GM18951 (cell line): ENCODE data around the gene EEF1AKMT1.

ENCODE experiments used
- POLR2A ChIP-seq: IDR thresholded peaks from 4 replicates; pipeline ENCODE4 v1.6.1; 2011; ENCODE audit warnings: mild to moderate bottlenecking; ENCODE audit not compliant: insufficient read length, insufficient read depth; ENCODE audit errors: extremely low read depth
- in situ Hi-C: fragments of 300-500 bp; cut with MboI; formaldehyde crosslinking; loops from one replicate; pipeline ENCODE4 v1.12.0; 2022; ENCODE audit warnings: low sequenced_read_pairs, mixed read lengths, inconsistent platforms; ENCODE audit not compliant: unreplicated experiment

EEF1AKMT1 gene

DNA sequence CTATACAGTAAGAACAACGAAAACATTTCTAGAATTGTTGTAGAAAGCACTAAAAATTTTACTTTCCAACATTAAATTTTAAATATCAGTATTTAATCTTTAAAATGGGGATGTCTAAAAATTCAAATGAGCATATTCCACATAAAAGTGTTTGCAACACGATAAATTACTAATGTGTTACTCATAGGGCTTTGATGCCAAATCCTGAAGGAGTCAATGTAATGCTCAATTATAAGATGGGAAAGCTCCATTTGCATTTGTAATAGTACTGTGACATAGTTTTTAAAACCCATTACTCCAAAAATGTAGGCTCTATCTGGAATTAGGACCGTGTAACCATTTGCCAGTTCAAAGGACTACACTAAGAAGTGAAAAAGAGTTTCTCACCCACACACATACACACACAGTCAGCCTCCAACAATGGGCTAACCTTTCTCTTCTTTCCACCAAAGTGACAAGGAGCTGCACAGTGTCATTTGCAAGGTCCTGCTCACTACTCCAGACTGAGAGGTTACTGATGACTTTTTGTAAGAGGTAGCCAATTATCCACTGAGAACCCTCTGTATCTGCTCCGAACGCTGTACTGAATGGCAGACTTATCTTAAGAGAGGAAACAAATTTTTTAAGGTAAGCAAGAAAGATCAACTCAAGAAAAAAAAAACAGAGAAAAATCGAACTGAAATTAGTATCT lies 26.1 kb upstream of the EEF1AKMT1 start:
- no peak for TF ChIP-seq POLR2A
- in situ Hi-C loops: loop anchor here (25.0 kb wide), 1 partner anchor 613 kb away; the partner anchor contains the start of gene GJB2

GRCh38 chr13:20798027-20798426 lies 24.3 kb upstream of the EEF1AKMT1 start:
- in situ Hi-C loops: no loop called here
- no peak for TF ChIP-seq POLR2A

DNA sequence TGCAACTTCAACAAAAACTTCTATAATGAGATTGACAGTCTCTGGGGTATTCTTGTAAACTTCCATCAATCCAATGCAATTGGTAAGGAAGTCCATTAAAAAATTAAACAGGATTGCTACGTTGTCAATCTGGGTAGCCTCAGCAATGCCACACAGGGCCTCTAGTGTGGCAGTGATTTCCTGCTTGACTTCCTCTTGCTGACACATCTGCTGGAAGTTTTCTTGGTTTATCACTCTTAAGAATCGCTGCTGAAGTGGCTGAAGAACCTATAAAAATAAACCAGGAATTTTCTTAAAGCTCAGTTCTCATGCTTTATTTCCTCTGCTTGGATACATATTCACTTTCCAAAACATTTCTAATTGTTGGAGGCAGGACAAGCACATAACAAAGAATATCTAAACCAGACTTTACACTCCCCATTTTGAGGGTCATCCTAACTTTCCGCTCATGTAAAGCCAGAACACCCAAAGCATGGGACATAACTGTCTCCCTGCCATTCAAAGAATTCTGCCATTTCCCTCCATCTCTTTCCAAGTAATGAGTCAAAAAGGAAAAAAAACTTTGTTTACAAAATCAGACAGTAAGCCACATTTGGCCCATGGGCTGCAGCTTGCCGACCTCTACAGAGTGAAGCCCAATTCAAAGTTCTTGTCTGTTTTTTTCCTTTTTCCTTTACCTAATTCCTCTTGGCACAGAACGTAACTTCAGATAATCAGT lies 23.2 kb upstream of the EEF1AKMT1 start:
- TF ChIP-seq POLR2A: no peak
- in situ Hi-C loops: no loop called here

GRCh38 chr13:20789665-20790064 lies 15.9 kb upstream of the EEF1AKMT1 start:
- TF ChIP-seq POLR2A: no peak
- in situ Hi-C loops: no loop called here

- in situ Hi-C loops: no loop called here
- TF ChIP-seq POLR2A: no peak
Observed at GRCh38 chr13:20788312-20788711, 14.6 kb upstream of the EEF1AKMT1 start.

DNA sequence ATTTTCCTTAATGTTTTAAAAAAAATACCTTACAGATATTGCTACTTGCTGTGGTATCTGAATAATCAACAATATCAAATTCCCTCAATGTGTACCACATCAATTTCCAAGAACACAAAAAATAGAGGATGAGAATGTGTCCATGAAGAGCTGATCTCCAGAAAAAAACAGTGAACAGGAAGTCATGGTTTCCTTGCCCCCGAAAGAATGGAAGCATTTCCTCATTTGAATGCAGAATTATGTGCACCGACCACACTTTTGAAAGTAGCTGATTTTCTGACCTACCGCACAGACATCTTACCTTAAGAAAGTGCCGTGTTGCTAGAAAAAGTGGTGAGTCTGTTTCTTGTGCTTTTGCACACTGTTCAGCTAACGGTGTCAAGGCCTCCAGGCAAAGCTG lies 13.4 kb upstream of the EEF1AKMT1 start:
- in situ Hi-C loops: no loop called here
- no peak for TF ChIP-seq POLR2A

GRCh38 chr13:20782116-20782708 lies 8.5 kb upstream of the EEF1AKMT1 start:
- no peak for TF ChIP-seq POLR2A
- in situ Hi-C loops: no loop called here

DNA sequence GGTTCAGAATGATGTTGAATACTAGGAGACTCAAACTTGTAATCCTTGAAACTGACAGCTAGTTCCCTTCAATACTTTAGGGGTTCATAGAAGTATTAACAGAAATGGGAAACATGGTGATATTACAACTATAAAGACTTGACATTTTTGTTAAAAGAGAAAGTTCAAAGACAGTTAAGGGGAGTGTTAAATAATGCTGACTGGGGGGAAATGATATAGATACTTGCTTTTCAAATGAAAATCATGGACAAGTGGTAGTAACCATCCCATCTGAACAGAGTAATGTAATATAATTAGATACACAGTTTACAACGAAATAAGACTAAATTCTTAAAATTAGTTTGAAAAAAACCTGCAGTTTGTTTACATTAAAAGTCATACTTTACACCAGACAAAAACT lies 6.6 kb upstream of the EEF1AKMT1 start:
- no peak for TF ChIP-seq POLR2A
- in situ Hi-C loops: no loop called here

DNA sequence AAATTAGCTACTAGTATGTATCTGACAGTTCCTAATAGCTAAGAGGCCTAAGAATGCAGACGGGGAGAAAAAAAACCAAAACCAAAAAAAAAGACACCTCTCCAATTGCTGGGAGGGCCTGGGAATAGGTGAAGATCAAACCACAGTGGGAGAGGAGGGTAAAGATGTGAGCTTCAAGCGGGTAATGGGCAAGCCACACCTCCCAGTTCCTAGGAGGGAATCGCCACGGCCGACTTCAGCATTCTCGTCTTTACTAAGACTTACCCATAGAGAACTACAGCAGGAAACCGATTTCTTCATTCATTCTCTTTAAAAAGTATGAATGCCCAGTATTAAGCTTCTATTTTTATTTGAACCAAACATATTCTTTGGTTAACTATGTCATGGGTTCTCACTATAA lies 5.6 kb upstream of the EEF1AKMT1 start:
- no peak for TF ChIP-seq POLR2A
- in situ Hi-C loops: no loop called here

- in situ Hi-C loops: no loop called here
- no peak for TF ChIP-seq POLR2A
Observed at GRCh38 chr13:20778311-20778710, 4.5 kb upstream of the EEF1AKMT1 start.

DNA sequence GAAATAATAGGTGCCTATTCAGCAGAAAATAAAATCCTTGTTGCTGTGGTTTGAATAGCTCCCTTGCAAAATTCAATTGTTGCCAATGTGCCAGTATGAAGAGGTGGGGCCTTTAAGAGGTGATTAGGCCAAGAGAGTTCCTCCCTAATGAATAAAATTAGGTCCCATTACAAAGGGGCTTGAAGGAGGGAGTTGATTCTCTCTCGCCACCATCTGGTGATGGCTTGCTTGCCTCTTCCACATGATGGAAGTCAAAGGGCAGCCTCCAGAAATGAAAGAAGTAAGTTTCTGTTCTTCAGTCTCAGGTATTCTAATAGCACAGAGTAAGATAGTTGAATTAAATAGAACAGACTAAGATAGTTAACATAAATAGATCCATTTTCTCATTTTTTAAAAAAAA lies 3.0 kb upstream of the EEF1AKMT1 start:
- in situ Hi-C loops: no loop called here
- no peak for TF ChIP-seq POLR2A

- no peak for TF ChIP-seq POLR2A
- in situ Hi-C loops: no loop called here
Observed at GRCh38 chr13:20775961-20776360, 2.2 kb upstream of the EEF1AKMT1 start.

DNA sequence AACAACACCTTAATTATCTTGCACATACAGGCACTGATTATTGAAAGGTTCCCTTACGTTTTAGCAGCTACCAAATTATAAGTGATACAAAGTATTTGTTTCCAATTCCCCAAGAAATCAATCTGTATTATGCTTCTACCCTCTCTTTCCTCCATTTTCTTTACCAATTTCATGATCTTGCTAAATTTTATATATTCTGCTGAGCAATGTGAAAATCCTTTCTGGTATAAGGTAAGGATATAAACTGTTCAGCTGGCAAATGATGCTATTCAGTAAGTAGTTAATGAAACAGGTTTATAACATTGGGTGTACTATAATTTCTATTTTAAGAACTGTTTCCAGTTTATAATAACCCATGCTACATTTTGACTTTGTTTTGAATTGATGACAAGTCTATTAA lies 985 bp upstream of the EEF1AKMT1 start:
- in situ Hi-C loops: no loop called here
- TF ChIP-seq POLR2A: no peak
